ENCODE results near the gene BTBD9. TPM values are rescaled to one million over a fixed set of nuclear protein-coding genes. Genes with fewer than 3 reads are reported as not detected.

The BTBD9 gene
- total RNA-seq = 2.7 and 3.6 TPM in 2 replicates

DNA sequence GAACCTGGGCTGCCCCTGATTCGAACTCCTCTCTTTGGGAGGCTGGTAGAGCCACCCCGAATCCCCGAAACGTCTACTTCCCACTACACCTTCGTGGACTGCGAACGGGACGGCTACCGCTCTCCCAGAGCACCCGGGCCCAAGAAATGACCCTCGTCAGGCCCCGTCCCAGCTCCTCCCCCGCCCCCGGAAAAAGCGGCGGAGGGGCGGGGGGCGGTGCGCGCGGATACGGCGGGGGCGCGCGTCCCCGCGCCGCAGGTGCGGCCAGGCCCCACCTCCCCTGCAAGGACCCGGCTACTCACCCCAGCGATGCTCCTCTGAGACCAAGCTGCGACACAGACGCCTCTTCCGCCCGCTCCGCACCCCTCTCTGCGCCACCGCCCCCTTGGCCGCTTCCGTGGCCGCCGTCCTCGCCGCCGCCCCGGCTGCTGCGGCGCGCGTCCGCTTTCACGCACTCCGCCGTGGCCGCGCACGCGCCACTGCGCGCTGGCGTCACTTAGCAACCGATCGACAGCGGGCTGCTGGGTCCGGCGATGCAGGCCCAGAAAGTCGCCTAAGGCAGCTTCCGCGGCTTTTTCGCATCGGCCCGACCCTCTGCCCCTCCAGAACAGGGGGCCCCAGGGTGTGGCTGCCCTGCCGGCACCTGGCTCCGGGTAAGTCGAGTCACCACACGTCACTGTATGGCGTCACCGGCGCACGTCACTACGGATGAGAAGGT, at the start of gene BTBD9:
BTBD9 (minus strand) TSS at position 432 of the 718 bp plus-strand sequence.

Other genes starting within 250 kb of the BTBD9 start
- gene GLO1, start 63.2 kb upstream of the BTBD9 start, total RNA-seq = 210 and 245 TPM in 2 replicates
- gene DNAH8, start 75.4 kb upstream of the BTBD9 start, total RNA-seq = not detected in 2 replicates